Muscle layer of colon (tissue), 2 donors: Measurements from ENCODE around the gene NHP2.

ENCODE experiments used
- H3K27ac ChIP-seq: one replicate; pipeline ENCODE4 v1.7.0; 2013; ENCODE audit warnings: low read depth, mild to moderate bottlenecking, low read length, moderate library complexity
- H3K27me3 ChIP-seq, 2 donors: one replicate each; pipeline ENCODE4 v1.7.0; 2013; ENCODE audit warnings: low read length in 2 of 2, mild to moderate bottlenecking in 2 of 2; ENCODE audit not compliant: insufficient read depth in 2 of 2, control insufficient read depth in 1 of 2
- H3K36me3 ChIP-seq: one replicate; pipeline ENCODE4 v1.7.0; 2013; ENCODE audit warnings: mild to moderate bottlenecking, low read length; ENCODE audit not compliant: insufficient read depth
- H3K4me1 ChIP-seq: one replicate; pipeline ENCODE4 v1.7.0; 2013; ENCODE audit warnings: mild to moderate bottlenecking, low read length; ENCODE audit not compliant: insufficient read depth
- H3K4me3 ChIP-seq, 2 donors: one replicate each; pipeline ENCODE4 v1.7.0; 2013; ENCODE audit warnings: low read length in 2 of 2, low read depth in 1 of 2, mild to moderate bottlenecking in 1 of 2, moderate library complexity in 1 of 2
- H3K9ac ChIP-seq: one replicate; pipeline ENCODE4 v1.7.0; 2013; ENCODE audit warnings: low read length
- H3K9me3 ChIP-seq: one replicate; pipeline ENCODE4 v1.7.0; 2013; ENCODE audit warnings: mild to moderate bottlenecking, low read length
- donor health status: abdominal sarcoma.
- donor health status: Adenocarcinoma of cecum.

NHP2 gene

DNA sequence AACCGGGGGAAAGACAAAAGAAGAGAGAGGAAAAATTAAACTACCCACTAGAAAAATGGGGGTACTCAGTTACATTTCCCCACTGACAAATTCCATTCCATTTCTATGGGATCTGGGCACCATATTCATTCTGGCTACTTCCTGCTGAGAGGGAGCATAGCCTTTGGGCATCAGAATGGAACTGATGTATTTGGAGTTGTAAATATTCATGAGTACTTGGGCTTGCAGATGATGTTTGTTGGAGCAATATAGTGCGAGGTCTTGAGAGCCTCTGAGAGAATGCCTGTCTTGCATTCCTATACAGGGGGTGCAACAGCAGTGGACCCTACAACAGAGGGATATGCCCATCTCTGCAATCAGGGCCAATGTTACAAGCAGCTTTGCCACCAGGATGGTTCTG lies 16.8 kb upstream of the NHP2 start:
- H3K27ac ChIP-seq, result no peak overlapping the region
- H3K4me1 ChIP-seq, result no peaks in the 10 kb centered on the region
- H3K36me3 ChIP-seq, result no peaks in the 10 kb centered on the region

DNA sequence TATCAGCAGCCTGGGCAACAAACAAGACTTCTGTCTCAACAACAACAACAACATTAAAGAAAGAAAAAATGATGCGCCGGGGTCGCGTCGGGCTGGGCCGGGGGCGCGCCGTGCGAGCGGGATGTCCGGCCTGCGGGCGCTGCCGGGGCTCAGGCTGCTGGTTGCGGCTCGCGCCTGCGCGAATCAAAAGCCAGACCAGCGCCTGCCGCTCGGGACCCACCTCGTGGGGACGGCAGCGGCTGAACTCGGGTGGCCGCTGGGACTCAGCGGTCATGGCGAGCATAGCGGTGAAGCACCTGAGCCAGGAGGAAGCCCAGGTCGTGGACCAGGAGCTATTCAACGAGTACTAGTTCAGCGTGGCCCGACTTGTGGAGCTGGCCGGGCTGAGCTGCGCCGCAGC lies 11.9 kb upstream of the NHP2 start:
- Histone ChIP-seq H3K9ac (no peak overlapping the region), H3K9me3 (no peaks in the 10 kb centered on the region), H3K36me3 (no peaks in the 10 kb centered on the region), H3K4me1 (peaks cover 5% of the 10 kb centered on the region), H3K27me3 (peaks cover 7 to 17% of the 10 kb centered on the region in 2 donors), H3K4me3 (no peak overlapping the region), H3K27ac (no peak overlapping the region)

More for the DNA sequence above, 16.8 kb upstream of the NHP2 start:
- peaks cover 0 to 3% of the 10 kb centered on the region in 2 donors for H3K27me3 ChIP-seq
- no peak overlapping the region for H3K4me3 ChIP-seq
- no peak overlapping the region for H3K9ac ChIP-seq
- H3K9me3 ChIP-seq, result no peaks in the 10 kb centered on the region

DNA sequence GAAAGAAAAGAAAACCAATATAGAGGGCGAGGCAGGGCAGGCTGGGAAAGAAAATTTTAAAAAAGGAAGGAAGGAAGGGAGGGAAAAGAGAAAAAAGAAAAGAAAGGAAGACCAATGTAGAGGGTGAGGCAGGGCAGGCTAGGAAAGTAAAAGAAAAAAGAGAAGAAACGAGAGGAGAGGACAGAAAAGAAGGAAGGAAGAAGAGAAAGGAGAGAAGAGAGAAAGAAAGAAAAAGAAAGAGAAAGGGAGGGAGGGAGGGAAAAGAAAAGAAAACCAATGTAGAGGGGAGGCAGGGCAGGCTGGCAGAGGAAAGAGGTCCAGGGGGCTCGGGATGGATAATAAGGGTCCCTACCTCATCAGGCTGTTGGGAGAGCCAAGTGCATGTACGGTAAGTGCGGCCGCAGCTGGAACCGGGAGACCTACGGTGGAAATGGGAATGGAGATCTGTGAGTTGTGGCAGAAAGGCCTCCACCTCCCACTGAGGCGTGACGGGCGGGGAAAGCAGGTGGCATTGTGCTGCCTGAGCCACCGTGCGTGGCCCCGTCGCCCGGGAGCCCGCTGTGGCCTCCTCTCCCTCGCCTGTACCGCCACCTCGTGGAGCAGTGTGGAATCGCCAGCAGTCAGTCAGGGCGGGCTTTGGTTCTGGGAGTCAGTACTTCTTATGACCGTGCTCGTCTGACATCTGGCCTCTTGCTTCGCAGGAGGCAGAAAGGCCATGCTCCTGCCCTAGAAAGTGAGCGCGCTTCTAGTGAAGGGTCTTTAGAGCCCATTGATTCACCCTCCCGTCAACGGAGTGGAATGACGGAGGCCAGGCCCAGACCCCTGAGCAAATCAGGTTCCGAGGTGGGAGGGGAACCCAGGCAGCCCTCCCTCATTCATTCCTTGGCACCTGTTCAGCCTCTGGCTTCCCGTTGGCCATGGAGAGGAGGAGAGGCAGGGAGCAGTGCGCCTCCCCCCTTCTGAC lies 10.4 kb upstream of the NHP2 start:
- peaks cover 5% of the 10 kb centered on the region for H3K4me1 ChIP-seq
- peaks cover 7 to 17% of the 10 kb centered on the region in 2 donors for H3K27me3 ChIP-seq
- no peaks in the 10 kb centered on the region for H3K36me3 ChIP-seq
- peak overlapping the region in 1 of 2 donors; percentile 50 for H3K4me3 ChIP-seq
- no peak overlapping the region for H3K27ac ChIP-seq
- no peaks in the 10 kb centered on the region for H3K9me3 ChIP-seq
- H3K9ac ChIP-seq, result no peak overlapping the region

DNA sequence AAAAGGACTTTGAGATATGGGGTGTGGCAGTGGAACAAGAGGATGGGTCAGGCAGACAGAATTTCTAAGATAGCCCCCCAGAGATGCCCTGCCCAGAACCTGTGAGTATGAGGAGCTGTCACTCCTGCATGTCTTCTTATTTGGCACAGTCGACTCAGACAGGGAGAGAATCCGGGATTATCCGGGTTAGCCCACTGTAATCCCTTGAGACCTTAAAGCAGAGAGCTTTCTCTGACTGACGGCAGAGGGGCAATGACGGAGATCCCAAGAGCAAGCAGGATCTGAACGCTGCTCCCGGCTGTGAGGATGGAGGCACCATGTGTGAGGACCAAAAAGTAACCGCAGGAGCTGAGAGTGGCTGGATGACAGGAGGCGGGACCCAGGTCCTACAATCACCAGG lies 8.8 kb upstream of the NHP2 start:
- Histone ChIP-seq H3K9me3 (no peaks in the 10 kb centered on the region), H3K27me3 (peaks cover 7 to 17% of the 10 kb centered on the region in 2 donors), H3K9ac (no peak overlapping the region)

DNA sequence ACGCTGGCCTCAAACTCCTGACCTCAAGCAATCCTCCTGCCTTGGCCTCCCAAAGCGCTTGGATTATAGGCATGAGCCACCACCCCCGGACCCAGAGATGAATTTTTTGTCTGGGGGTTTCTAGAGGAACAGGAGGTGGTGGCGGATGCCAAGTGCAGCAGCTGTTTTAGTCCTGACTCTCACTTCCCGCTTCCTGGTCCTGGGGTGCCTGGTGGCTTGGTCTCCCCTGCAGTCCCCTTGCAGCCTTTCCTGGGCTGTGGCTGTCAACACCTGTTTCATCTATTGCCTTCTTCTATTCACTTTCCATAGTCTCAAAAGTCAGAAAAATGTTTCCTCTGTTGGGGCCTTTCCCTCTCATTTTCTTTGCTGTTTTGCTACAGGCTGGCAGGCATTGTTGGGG lies 6.5 kb upstream of the NHP2 start:
- no peaks in the 10 kb centered on the region for H3K36me3 ChIP-seq
- no peaks in the 10 kb centered on the region for H3K9me3 ChIP-seq
- peaks cover 5% of the 10 kb centered on the region for H3K4me1 ChIP-seq
- no peak overlapping the region for H3K27ac ChIP-seq
- H3K9ac ChIP-seq, result no peak overlapping the region
- H3K4me3 ChIP-seq, result no peak overlapping the region
- peaks cover 7 to 12% of the 10 kb centered on the region in 2 donors for H3K27me3 ChIP-seq

More for the DNA sequence above, 8.8 kb upstream of the NHP2 start:
- H3K36me3 ChIP-seq, result no peaks in the 10 kb centered on the region
- H3K27ac ChIP-seq, result no peak overlapping the region
- peaks cover 5% of the 10 kb centered on the region for H3K4me1 ChIP-seq
- no peak overlapping the region for H3K4me3 ChIP-seq

DNA sequence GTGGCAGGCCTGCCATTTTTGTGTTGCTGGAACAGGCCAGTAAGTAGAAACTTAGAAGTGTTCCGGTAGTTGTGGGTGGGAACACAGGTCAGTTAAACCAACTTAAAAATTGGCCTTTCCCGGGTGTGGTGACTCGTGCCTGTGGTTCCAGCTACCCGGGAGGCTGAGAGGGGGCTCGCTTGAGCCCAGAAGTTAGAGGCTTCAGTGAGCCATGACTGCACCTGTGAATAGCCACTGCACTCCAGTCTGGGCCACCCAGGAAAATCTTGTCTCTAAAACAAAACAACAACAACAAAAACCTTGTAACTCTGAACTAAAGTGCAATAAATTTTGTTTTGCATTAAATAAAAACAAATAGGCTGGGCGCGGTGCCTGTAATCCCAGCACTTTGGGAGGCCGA lies 1.4 kb upstream of the NHP2 start:
- Histone ChIP-seq H3K36me3 (peaks cover 12% of the 10 kb centered on the region), H3K9me3 (no peaks in the 10 kb centered on the region), H3K4me3 (no peak overlapping the region), H3K4me1 (peaks cover 25% of the 10 kb centered on the region), H3K9ac (no peak overlapping the region), H3K27ac (no peak overlapping the region), H3K27me3 (no peaks in the 10 kb centered on the region)

DNA sequence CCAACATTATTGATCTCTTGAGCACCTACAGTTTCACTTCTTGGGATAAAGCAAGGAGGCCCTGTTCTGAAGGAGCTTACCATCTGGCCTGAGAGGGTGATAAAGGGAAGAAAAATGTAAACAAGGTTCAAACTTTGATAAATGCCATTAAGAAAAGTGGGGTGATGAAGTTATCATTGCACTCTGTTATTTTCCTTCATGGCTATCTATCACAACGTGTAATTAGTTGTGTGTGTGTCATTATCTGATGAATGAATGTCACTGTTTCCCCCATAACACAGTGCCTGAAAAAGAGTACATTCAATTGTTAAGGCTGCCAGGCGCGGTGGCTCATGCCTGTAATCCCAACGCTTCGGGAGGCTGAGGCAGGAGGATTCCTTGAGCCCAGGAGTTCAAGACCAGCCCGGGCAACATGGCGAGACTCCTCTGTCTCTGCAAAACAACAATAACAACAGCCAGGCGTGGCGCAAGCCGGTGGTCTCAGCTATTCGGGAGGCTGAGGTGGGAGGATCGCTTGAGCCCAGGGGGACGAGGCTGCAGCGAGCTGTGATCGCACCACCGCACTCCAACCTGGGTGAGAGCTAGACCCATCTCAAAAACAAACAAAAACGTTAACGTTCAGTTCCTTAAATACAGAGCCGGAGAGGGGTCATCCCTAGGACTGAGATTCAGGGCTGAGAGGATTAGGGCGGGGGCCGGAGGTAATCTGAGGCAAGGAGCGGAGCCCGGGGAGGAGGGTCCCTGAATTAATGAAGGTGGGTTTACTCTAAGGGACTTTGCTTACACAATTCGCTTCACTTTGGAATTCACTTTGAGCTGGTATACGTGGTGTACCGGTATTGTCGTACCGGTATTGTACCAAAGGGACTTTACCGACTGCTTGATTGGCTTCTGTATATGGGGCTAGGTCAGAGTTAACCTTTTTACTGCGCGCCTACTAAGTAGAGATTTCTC lies 917 bp downstream of the NHP2 start:
- Histone ChIP-seq H3K4me3 (peak overlapping the region; percentile 50 to 87), H3K36me3 (peaks cover 35% of the 10 kb centered on the region), H3K9me3 (no peaks in the 10 kb centered on the region), H3K27me3 (no peaks in the 10 kb centered on the region), H3K9ac (peak overlapping the region; percentile 53), H3K4me1 (peaks cover 25% of the 10 kb centered on the region), H3K27ac (peak overlapping the region; percentile 73)

DNA sequence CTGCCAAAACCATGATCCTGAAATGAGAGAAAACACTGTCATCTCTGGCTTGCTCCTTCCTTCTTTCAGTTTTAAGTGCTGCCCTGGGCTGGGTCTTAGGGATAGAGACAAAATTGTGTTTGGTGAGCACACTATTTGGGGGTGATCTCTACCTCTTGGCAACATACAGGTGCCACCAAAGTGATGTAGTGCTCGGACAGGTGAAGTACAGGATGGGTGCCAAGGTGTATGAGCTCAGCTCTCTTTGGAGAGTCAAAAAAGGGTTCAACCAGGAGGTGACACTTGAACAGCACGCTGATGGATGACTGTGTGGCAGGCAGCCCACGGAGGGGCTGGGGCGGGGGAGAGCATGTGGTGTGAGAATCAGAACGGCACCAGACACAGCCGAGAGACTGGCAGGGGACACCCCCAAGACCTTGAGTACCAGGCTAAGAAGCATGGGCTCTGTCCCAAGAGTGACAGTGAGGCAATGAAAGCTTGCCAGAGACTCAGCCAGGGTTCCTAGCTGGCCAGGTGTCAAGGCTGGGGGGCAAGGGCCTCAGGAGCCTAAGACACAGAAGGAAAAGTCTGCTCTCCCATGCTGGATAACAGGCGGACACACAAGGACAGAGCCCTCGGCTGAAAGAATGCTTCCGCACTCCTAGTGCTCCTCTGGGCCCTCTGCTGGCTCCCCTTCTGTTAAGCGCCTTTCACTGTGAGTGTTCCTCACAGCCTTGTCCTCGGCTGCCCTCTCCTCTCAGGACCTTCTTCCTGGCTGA lies 2.5 kb downstream of the NHP2 start:
- Histone ChIP-seq H3K27ac (no peak overlapping the region), H3K27me3 (no peaks in the 10 kb centered on the region), H3K4me3 (no peak overlapping the region), H3K4me1 (peaks cover 25% of the 10 kb centered on the region), H3K9me3 (no peaks in the 10 kb centered on the region), H3K9ac (no peak overlapping the region), H3K36me3 (peaks cover 52% of the 10 kb centered on the region)

DNA sequence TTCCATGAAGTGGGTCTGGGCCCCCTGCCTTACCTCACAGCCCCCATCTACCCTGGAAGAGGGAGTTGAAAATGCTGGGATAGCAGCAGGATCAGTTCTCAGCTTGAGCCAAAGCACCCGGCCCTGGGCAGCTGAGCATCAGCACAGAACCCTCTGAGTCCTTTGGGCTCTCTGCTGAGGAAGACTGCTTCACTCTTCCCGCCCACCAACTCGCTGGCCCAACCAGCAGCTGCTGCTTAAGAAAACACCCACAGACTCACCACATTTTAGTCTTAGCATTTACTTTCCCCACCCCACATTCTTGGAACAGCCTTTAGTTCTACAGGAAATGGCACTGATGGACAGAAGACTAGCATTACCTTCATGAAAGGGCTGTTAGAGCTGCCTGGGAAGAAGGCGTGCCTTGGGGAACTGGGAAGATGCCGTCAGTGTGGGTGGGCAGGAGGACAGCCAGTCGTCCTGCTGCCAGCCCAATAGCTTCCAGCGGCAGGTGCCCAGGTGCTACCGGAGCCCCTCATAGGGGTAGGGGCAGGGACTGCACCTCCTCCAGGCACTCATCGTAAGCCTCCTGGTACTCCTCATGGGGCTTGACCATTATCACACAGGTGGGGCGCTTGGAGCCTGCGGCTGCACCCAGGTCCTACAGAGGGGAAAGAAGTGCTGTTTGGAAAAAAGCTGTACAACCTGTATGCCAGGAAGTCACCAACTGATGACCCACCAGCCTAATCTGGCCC lies 4.3 kb downstream of the NHP2 start:
- Histone ChIP-seq H3K4me1 (peaks cover 21% of the 10 kb centered on the region), H3K36me3 (peaks cover 60% of the 10 kb centered on the region), H3K4me3 (no peak overlapping the region), H3K27me3 (no peaks in the 10 kb centered on the region), H3K9ac (no peak overlapping the region), H3K9me3 (no peaks in the 10 kb centered on the region), H3K27ac (no peak overlapping the region)

DNA sequence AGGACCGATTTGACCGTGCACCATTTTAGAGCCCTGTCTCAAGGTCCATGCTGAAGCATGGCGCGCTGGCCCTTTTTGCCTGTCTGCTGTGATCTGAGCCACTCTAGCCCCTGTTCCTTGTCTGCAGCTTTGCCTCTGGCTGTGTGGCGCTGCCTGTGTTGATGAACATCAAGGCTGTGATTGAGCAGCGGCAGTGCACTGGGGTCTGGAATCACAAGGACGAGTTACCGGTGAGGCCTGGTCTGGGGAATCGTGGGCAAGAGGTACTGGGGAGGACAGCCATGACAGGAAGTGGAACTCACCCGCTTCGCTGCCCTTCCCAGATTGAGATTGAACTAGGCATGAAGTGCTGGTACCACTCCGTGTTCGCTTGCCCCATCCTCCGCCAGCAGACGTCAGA lies 6.3 kb downstream of the NHP2 start:
- Histone ChIP-seq H3K9me3 (no peaks in the 10 kb centered on the region), H3K27me3 (no peaks in the 10 kb centered on the region), H3K9ac (no peak overlapping the region), H3K36me3 (peaks cover 78% of the 10 kb centered on the region), H3K4me3 (no peak overlapping the region), H3K27ac (no peak overlapping the region), H3K4me1 (peaks cover 14% of the 10 kb centered on the region)
